GM23338 (cell line): ENCODE data around the gene ITPRIPL1. TPM values are rescaled to one million over a fixed set of nuclear protein-coding genes. Genes with fewer than 3 reads are reported as not detected.

Source experiments
- ATAC-seq: fragments of 200-7000 bp; cut with Tn5 transposase; 3 replicates; pipeline ENCODE4 v1.9.1; 2020
- DNase-seq: peaks from one replicate; pipeline ENCODE4 v3.0.0-alpha.2; 2015; ENCODE audit warnings: low spot score
- H2AFZ ChIP-seq: fragments of 200-600 bp; sonication (generic); 2 replicates; pipeline ENCODE4 v1.8.0; 2016; ENCODE audit warnings: antibody characterized with exemption, mild to moderate bottlenecking, moderate library complexity
- H3F3A ChIP-seq: fragments of 200-600 bp; sonication (generic); replicated peaks from 2 replicates; pipeline ENCODE4 v1.8.0; 2017; ENCODE audit warnings: antibody characterized with exemption, mixed run types, low read depth
- H3K27ac ChIP-seq: fragments of 200-600 bp; sonication (generic); 2 replicates; pipeline ENCODE4 v1.6.1; 2016; ENCODE audit warnings: low read depth
- H3K27me3 ChIP-seq: fragments of 200-600 bp; sonication (generic); 2 replicates; pipeline ENCODE4 v1.8.0; 2016; ENCODE audit warnings: mild to moderate bottlenecking, mixed run types, moderate library complexity; ENCODE audit not compliant: insufficient read depth
- H3K36me3 ChIP-seq: fragments of 200-600 bp; sonication (generic); 2 replicates; pipeline ENCODE4 v1.8.0; 2016; ENCODE audit warnings: mild to moderate bottlenecking; ENCODE audit not compliant: insufficient read depth
- H3K4me1 ChIP-seq: fragments of 200-600 bp; sonication (generic); 2 replicates; pipeline ENCODE4 v1.8.0; 2016; ENCODE audit warnings: mild to moderate bottlenecking, moderate library complexity; ENCODE audit not compliant: insufficient read depth
- H3K4me2 ChIP-seq: fragments of 200-600 bp; sonication (generic); 2 replicates; pipeline ENCODE4 v1.7.1; 2017; ENCODE audit warnings: mixed run types
- H3K4me3 ChIP-seq: fragments of 200-600 bp; sonication (generic); 2 replicates; pipeline ENCODE4 v1.6.1; 2016; ENCODE audit warnings: mixed run types
- H3K79me2 ChIP-seq: fragments of 200-600 bp; sonication (generic); replicated peaks from 2 replicates; pipeline ENCODE4 v1.8.0; 2017; ENCODE audit warnings: mild to moderate bottlenecking; ENCODE audit not compliant: insufficient read depth
- H3K9me2 ChIP-seq: fragments of 200-600 bp; sonication (generic); 2 replicates; pipeline ENCODE4 v1.8.0; 2017; ENCODE audit not compliant: insufficient read depth
- H4K20me1 ChIP-seq: fragments of 200-600 bp; sonication (generic); replicated peaks from 2 replicates; pipeline ENCODE4 v1.8.0; 2017; ENCODE audit warnings: mild to moderate bottlenecking; ENCODE audit not compliant: insufficient read depth
- H3K27ac Mint-ChIP-seq: 2 replicates; pipeline ENCODE4 v1.8.0; 2020; ENCODE audit warnings: inconsistent platforms, mild to moderate bottlenecking, moderate library complexity, mixed read lengths
- H3K27me3 Mint-ChIP-seq: 3 replicates; pipeline ENCODE4 v1.8.0; 2022; ENCODE audit warnings: low read depth, mild to moderate bottlenecking, moderate library complexity, mixed read lengths, inconsistent platforms; ENCODE audit not compliant: insufficient read depth, poor library complexity
- H3K36me3 Mint-ChIP-seq: 3 replicates; pipeline ENCODE4 v1.8.0; 2021; ENCODE audit warnings: low read depth, mild to moderate bottlenecking, inconsistent platforms, moderate library complexity, mixed read lengths
- H3K4me1 Mint-ChIP-seq: 3 replicates; pipeline ENCODE4 v1.8.0; 2020; ENCODE audit warnings: mild to moderate bottlenecking, inconsistent platforms, mixed read lengths
- H3K4me3 Mint-ChIP-seq: 3 replicates; pipeline ENCODE4 v1.8.0; 2021; ENCODE audit warnings: moderate library complexity, mild to moderate bottlenecking, inconsistent platforms, mixed read lengths
- H3K9me3 Mint-ChIP-seq: 3 replicates; pipeline ENCODE4 v1.8.0; 2020; ENCODE audit warnings: moderate library complexity, mild to moderate bottlenecking, inconsistent platforms, mixed read lengths
- CREB1 ChIP-seq: fragments of 250-450 bp; sonication (Bioruptor Pico); IDR thresholded peaks from 2 replicates; pipeline ENCODE4 v1.5.0; 2020; ENCODE audit warnings: low read depth, mild to moderate bottlenecking, moderate library complexity
- JUNB ChIP-seq: IDR thresholded peaks from one replicate; pipeline ENCODE4 v1.6.1; 2016; ENCODE audit warnings: antibody characterized with exemption; ENCODE audit not compliant: unreplicated experiment
- NANOG ChIP-seq: IDR thresholded peaks from 2 replicates; pipeline ENCODE4 v1.6.1; 2016; ENCODE audit warnings: antibody characterized with exemption, borderline replicate concordance
- POLR2AphosphoS5 ChIP-seq: IDR thresholded peaks from 2 replicates; pipeline ENCODE4 v1.6.1; 2016; ENCODE audit warnings: antibody characterized with exemption, low read depth
- ZNF114 ChIP-seq: fragments of 250-450 bp; sonication (Bioruptor Pico); IDR thresholded peaks from 2 replicates; pipeline ENCODE4 v1.5.0; 2020; ENCODE audit warnings: mild to moderate bottlenecking, moderate library complexity
- ZNF331 ChIP-seq: fragments of 250-450 bp; sonication (Bioruptor Pico); IDR thresholded peaks from 2 replicates; pipeline ENCODE4 v1.5.0; 2020; ENCODE audit warnings: low read depth, mild to moderate bottlenecking, moderate library complexity
- ZNF462 ChIP-seq: fragments of 250-450 bp; sonication (Bioruptor Pico); IDR thresholded peaks from 2 replicates; pipeline ENCODE4 v1.5.0; 2020; ENCODE audit warnings: mild to moderate bottlenecking, moderate library complexity
- polyA plus RNA-seq: library from polyadenylated mRNA; unstranded; fragments of >200 nt; fragmentation: Nextera tagmentation; extraction: Ambion mirVana; gene quantifications from 2 replicates; pipeline ENCODE4 v1.2.1, GENCODE V29; 2016
- total RNA-seq: library from RNA; depleted of rRNA; stranded (reverse); fragments of >200 nt; shearing (Covaris generic); gene quantifications from 2 replicates; pipeline ENCODE4 v1.2.3, GENCODE V29; 2014
- TF ChIP-seq, protein P1 (sequence below): IDR thresholded peaks from one replicate; pipeline ENCODE4 v1.6.1; 2018; ENCODE audit warnings: antibody characterized with exemption; ENCODE audit not compliant: unreplicated experiment
- TF ChIP-seq, protein P2 (sequence below): IDR thresholded peaks from 2 replicates; pipeline ENCODE4 v1.6.1; 2016; ENCODE audit warnings: antibody characterized with exemption

ITPRIPL1 gene
- total and polyA plus RNA-seq, 2 experiments from 2014 or later = 5.3 to 14.0 TPM

- TF ChIP-seq ZNF462 (no peak), ZNF331 (CRISPR knock-in tag) (no peak), JUNB (no peak)
Measured at GRCh38 chr2:96336873-96337272, 11.8 kb downstream of the ITPRIPL1 start (continued).

DNA sequence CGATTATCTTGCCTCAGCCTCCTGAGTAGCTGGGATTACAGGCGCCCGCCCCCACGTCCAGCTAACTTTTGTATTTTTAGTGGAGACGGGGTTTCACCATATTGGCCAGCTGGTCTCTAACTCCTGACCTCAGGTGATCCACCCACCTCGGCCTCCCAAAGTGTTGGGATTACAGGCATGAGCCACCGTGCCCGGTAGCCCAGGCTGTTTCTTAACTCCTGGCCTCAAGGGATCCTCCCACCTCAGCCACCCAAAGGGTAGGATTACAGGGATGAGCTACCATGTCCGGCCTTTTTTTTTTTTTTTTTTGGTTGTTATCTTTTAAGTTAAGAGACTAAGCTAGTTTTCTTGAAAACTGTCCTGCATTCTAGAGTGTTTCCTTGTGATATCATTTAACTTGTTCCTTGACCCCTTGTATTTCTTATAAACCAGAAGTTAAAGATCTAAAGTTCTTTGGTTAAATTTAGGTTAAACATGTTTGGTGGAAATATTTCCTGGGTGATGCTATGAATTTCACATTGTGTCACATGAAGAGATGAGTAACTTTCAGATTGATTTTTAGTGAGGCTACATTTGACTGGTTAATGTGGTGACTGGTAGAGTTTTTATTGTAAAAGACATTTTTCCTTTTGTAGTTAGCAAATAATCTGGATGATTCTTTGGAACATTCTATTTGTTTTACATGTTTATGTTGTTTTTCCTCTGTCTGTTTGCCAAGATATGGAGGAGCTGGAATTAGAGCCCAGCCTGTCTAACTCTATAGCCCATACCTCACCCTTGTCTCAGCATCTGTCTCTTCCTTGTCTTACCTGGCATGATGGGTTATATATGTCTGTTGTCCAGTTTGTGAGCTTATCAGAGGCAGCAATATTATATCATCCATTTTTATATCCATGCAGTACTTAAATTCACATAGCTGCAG is 15.6 kb downstream of the ITPRIPL1 start:
- Mint-ChIP-seq H3K27ac (no peak overlapping the region), H3K4me1 (peaks cover 9% of the 10 kb centered on the region), H3K4me3 (no peak overlapping the region), H3K9me3 (no peaks in the 10 kb centered on the region), H3K27me3 (no peaks in the 10 kb centered on the region), H3K36me3 (peaks cover 60% of the 10 kb centered on the region)
- DNase-seq (no peak), ATAC-seq (no peak)
- Histone ChIP-seq H3K27ac (no peak overlapping the region), H3K27me3 (no peaks in the 10 kb centered on the region), H3K9me2 (no peaks in the 10 kb centered on the region), H3F3A (no peaks in the 10 kb centered on the region), H3K4me2 (no peak overlapping the region), H3K36me3 (peaks cover 31% of the 10 kb centered on the region; the same call in 1 of the 2 replicates), H3K4me3 (no peak overlapping the region), H3K79me2 (peaks cover 63% of the 10 kb centered on the region), H4K20me1 (peaks cover 25% of the 10 kb centered on the region), H3K4me1 (peaks cover 12% of the 10 kb centered on the region), H2AFZ (no peak overlapping the region)
- TF ChIP-seq, protein P1, sequence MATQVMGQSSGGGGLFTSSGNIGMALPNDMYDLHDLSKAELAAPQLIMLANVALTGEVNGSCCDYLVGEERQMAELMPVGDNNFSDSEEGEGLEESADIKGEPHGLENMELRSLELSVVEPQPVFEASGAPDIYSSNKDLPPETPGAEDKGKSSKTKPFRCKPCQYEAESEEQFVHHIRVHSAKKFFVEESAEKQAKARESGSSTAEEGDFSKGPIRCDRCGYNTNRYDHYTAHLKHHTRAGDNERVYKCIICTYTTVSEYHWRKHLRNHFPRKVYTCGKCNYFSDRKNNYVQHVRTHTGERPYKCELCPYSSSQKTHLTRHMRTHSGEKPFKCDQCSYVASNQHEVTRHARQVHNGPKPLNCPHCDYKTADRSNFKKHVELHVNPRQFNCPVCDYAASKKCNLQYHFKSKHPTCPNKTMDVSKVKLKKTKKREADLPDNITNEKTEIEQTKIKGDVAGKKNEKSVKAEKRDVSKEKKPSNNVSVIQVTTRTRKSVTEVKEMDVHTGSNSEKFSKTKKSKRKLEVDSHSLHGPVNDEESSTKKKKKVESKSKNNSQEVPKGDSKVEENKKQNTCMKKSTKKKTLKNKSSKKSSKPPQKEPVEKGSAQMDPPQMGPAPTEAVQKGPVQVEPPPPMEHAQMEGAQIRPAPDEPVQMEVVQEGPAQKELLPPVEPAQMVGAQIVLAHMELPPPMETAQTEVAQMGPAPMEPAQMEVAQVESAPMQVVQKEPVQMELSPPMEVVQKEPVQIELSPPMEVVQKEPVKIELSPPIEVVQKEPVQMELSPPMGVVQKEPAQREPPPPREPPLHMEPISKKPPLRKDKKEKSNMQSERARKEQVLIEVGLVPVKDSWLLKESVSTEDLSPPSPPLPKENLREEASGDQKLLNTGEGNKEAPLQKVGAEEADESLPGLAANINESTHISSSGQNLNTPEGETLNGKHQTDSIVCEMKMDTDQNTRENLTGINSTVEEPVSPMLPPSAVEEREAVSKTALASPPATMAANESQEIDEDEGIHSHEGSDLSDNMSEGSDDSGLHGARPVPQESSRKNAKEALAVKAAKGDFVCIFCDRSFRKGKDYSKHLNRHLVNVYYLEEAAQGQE = no peak
- no peak for TF ChIP-seq NANOG
- no peak for TF ChIP-seq POLR2AphosphoS5
- TF ChIP-seq, protein P2, sequence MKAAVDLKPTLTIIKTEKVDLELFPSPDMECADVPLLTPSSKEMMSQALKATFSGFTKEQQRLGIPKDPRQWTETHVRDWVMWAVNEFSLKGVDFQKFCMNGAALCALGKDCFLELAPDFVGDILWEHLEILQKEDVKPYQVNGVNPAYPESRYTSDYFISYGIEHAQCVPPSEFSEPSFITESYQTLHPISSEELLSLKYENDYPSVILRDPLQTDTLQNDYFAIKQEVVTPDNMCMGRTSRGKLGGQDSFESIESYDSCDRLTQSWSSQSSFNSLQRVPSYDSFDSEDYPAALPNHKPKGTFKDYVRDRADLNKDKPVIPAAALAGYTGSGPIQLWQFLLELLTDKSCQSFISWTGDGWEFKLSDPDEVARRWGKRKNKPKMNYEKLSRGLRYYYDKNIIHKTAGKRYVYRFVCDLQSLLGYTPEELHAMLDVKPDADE = no peak
- TF ChIP-seq ZNF114 (CRISPR knock-in tag) = no peak
- TF ChIP-seq CREB1 (CRISPR knock-in tag) = no peak
- no peak for TF ChIP-seq JUNB
